Prostate gland (tissue), 2 donors: Measurements from ENCODE around the gene ZNF598. TPM values are rescaled to one million over a fixed set of nuclear protein-coding genes. Genes with fewer than 3 reads are reported as not detected.

Experiments
- DNase-seq: peaks from one replicate; pipeline ENCODE4 v3.0.0-alpha.2; 2019; ENCODE audit warnings: low spot score
- H3K27ac ChIP-seq, 2 donors: fragments of 200-600 bp; sonication (generic); 2 replicates each; pipeline ENCODE4 v1.5.1; 2017 to 2019
- H3K27me3 ChIP-seq: fragments of 200-600 bp; sonication (generic); replicated peaks from 2 replicates; pipeline ENCODE4 v1.5.1; 2019; ENCODE audit not compliant: insufficient read depth
- H3K36me3 ChIP-seq, 2 donors: fragments of 200-600 bp; sonication (generic); 1 replicate in 1 of 2; 2 replicates in 1 of 2; pipeline versions ENCODE4 v1.5.1 to v1.8.1; 2017 to 2019
- H3K4me1 ChIP-seq: fragments of 200-600 bp; sonication (generic); replicated peaks from 2 replicates; pipeline ENCODE4 v1.5.1; 2019
- H3K4me3 ChIP-seq, 2 donors: fragments of 200-600 bp; sonication (generic); 2 replicates each; pipeline ENCODE4 v1.5.1; 2017 to 2019
- H3K9me3 ChIP-seq: fragments of 200-600 bp; sonication (generic); 2 replicates; pipeline ENCODE4 v1.5.1; 2017
- CTCF ChIP-seq, 4 experiments: fragments of 200-600 bp in 2 of 4; fragments of 450-650 bp in 2 of 4; sonication (generic) in 2 of 4; IDR thresholded peaks; 1 replicate in 3 of 4; 2 replicates in 1 of 4; pipeline ENCODE4 v1.5.1; 2016 to 2019; ENCODE audit warnings: antibody characterized with exemption in 4 of 4, mild to moderate bottlenecking in 2 of 4, moderate library complexity in 2 of 4
- POLR2A ChIP-seq: fragments of 450-650 bp; IDR thresholded peaks from one replicate; pipeline ENCODE4 v1.6.1; 2016; ENCODE audit warnings: antibody characterized with exemption, mild to moderate bottlenecking
- POLR2AphosphoS5 ChIP-seq: sonication (generic); formaldehyde crosslinking; IDR thresholded peaks from one replicate; pipeline ENCODE4 v1.6.1; 2017; ENCODE audit warnings: antibody characterized with exemption
- WGBS: methylation state at CpG from one replicate; pipeline ENCODE4 v1.1.5; 2018; 5-methylcytosine and 5-hydroxymethylcytosine counted together
- intact Hi-C: fragments of 100-400 bp; cut with DNase I; formaldehyde crosslinking; loops from one replicate; pipeline ENCODE4 v1.14.2; 2022
- total RNA-seq, 2 donors: library from RNA; depleted of rRNA; stranded (reverse); fragments of >200 nt; gene quantifications; one replicate each; pipeline ENCODE4 v1.1.0, GENCODE V29; 2016

ZNF598 gene
- total RNA-seq, 2 donors from 2014 or later: 30.7 to 74.3 TPM

GRCh38 chr16:2045965-2046892 lies 36.6 kb upstream of the ZNF598 start:
- Histone ChIP-seq H3K4me3 (no peak overlapping the region), H3K36me3 (no peaks in the 10 kb centered on the region), H3K9me3 (no peaks in the 10 kb centered on the region), H3K27ac (peak overlapping the region in 1 of 2 donors; percentile 66), H3K27me3 (no peaks in the 10 kb centered on the region), H3K4me1 (peaks cover 9% of the 10 kb centered on the region)
- TF ChIP-seq POLR2A (no peak), CTCF (IDR thresholded peaks at IDR 0.05) (no peak), POLR2AphosphoS5 (no peak)
- WGBS: 90% methylated on average over 21 of the region's 21 CpGs
- no peak for DNase-seq
- intact Hi-C loops: no loop called here

GRCh38 chr16:2044541-2044940 lies 34.9 kb upstream of the ZNF598 start:
- no peaks in the 10 kb centered on the region for H3K36me3 ChIP-seq
- WGBS: 91% methylated on average over 14 of the region's 22 CpGs
- no peak overlapping the region for H3K27ac ChIP-seq
- H3K4me1 ChIP-seq: peaks cover 22% of the 10 kb centered on the region
- H3K9me3 ChIP-seq: no peaks in the 10 kb centered on the region
- no peak overlapping the region for H3K4me3 ChIP-seq
- TF ChIP-seq POLR2AphosphoS5: no peak
- TF ChIP-seq CTCF (IDR thresholded peaks at IDR 0.05): no peak
- no peak for TF ChIP-seq POLR2A
- no peak for DNase-seq
- intact Hi-C loops: no loop called here
- no peaks in the 10 kb centered on the region for H3K27me3 ChIP-seq

- no peak overlapping the region for H3K27ac ChIP-seq
- 71% methylated on average over 19 of the region's 26 CpGs for WGBS
- intact Hi-C loops: no loop called here
- H3K36me3 ChIP-seq: no peaks in the 10 kb centered on the region
- H3K9me3 ChIP-seq: no peaks in the 10 kb centered on the region
- peaks cover 23% of the 10 kb centered on the region for H3K4me1 ChIP-seq
- TF ChIP-seq POLR2AphosphoS5 (no peak), CTCF (IDR thresholded peaks at IDR 0.05) (no peak), POLR2A (no peak)
- H3K27me3 ChIP-seq: no peaks in the 10 kb centered on the region
- DNase-seq: no peak
- H3K4me3 ChIP-seq: no peak overlapping the region
Measured at GRCh38 chr16:2043667-2044451, 34.2 kb upstream of the ZNF598 start.

GRCh38 chr16:2042986-2043666 lies 33.5 kb upstream of the ZNF598 start:
- Histone ChIP-seq H3K27me3 (no peaks in the 10 kb centered on the region), H3K27ac (no peak overlapping the region), H3K36me3 (no peaks in the 10 kb centered on the region), H3K9me3 (no peaks in the 10 kb centered on the region), H3K4me1 (peaks cover 22% of the 10 kb centered on the region), H3K4me3 (no peak overlapping the region)
- 85% methylated on average over 11 of the region's 11 CpGs for WGBS
- intact Hi-C loops: no loop called here
- no peak for DNase-seq
- TF ChIP-seq CTCF (IDR thresholded peaks at IDR 0.05) (no peak), POLR2A (no peak), POLR2AphosphoS5 (no peak)
